ENCODE measurements around the gene ACTL8.

Gene ACTL8

DNA sequence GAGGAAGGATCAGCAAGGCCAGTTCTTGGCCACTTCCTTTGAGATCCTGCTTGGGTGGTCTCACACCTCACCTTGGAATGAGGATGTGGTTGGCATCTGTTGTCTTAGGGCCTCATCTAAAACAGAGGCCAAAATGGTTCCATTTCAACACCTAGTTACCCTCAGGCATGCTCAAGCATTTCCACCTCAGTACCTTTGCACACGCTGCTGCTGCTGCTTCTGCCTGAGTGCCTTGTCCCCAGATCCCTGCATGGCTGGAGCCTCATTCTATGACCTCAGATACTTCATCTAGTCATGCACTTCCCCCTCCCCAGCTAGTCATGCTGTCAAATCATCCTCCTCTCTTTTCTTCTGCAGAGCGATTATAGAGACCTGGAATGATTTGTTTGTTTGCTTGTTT, 86.8 kb downstream of the ACTL8 start:
- no peak overlapping the region for H3K4me3 ChIP-seq (ENCODE audit: low read depth, low read length)
- in situ Hi-C loops (cut with HindIII; ENCODE audit: low sequenced_read_pairs), result no loop called here
- TF ChIP-seq, protein P1, sequence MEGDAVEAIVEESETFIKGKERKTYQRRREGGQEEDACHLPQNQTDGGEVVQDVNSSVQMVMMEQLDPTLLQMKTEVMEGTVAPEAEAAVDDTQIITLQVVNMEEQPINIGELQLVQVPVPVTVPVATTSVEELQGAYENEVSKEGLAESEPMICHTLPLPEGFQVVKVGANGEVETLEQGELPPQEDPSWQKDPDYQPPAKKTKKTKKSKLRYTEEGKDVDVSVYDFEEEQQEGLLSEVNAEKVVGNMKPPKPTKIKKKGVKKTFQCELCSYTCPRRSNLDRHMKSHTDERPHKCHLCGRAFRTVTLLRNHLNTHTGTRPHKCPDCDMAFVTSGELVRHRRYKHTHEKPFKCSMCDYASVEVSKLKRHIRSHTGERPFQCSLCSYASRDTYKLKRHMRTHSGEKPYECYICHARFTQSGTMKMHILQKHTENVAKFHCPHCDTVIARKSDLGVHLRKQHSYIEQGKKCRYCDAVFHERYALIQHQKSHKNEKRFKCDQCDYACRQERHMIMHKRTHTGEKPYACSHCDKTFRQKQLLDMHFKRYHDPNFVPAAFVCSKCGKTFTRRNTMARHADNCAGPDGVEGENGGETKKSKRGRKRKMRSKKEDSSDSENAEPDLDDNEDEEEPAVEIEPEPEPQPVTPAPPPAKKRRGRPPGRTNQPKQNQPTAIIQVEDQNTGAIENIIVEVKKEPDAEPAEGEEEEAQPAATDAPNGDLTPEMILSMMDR (IDR thresholded peaks at IDR 0.05; ENCODE audit: low read depth, low read length), result no peak
- no peak for DNase-seq (ENCODE audit: low read depth, low spot score)

DNA sequence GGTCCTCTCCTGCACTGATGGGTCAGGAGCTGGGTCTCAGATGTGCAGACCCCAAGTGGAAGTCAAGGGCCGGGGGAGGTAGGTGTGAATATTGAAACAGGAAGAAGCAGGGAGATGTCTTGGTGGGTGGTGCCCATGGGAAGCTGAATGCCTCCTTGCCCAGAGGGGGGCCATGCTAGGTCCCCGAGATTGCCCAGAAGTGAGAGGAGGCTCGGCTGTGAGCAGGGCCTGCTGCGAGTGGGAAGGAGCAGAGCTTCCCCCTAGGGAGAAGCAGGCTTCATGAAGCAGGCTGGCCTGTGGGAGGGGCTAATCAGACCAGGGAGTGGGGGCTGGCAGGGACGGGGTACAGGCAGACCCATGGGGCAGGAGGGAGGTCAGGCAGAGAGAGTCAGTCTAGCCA, 87.6 kb downstream of the ACTL8 start:
- in situ Hi-C loops (cut with HindIII; ENCODE audit: low sequenced_read_pairs), result no loop called here
- DNase-seq (ENCODE audit: low read depth, low spot score), result no peak
- TF ChIP-seq, protein P1 (IDR thresholded peaks at IDR 0.05; ENCODE audit: low read depth, low read length), result no peak
- H3K4me3 ChIP-seq (ENCODE audit: low read depth, low read length), result no peak overlapping the region

DNA sequence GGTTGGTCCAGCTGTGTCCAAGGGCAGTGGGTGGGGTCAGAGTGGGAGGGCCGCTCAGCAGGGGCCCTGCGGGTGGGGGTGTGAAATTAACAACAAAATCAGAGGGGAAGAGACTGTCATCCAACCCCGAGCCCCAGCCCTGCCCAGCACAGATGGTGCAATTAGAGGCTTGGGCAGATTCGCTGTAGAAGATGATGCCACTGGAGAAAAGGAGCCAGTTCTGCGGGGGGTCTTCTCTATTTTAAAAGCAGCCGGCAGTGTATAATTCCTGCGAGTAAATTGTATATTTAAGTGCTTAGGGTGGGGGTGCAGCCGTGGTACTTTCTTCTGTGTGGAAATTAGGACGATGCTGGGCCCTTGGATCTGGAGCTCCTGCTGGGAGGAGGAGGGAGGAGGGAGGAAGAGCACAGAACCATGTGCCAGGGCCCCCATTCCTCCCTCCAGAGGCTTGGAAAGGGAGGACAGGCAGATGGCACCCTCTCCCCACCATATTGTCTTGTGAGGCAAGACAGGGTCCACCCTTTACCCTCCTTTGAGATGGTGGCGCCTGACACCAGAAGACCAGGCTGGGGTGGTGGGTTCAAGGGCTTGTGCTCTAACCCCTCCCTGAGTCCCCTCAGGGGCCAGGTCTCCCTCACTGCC, 89.2 kb downstream of the ACTL8 start:
- H3K4me3 ChIP-seq (ENCODE audit: low read depth, low read length), result no peak overlapping the region
- DNase-seq (ENCODE audit: low read depth, low spot score), result no peak
- TF ChIP-seq, protein P1 (IDR thresholded peaks at IDR 0.05; ENCODE audit: low read depth, low read length), result no peak
- in situ Hi-C loops (cut with HindIII; ENCODE audit: low sequenced_read_pairs), result no loop called here

DNA sequence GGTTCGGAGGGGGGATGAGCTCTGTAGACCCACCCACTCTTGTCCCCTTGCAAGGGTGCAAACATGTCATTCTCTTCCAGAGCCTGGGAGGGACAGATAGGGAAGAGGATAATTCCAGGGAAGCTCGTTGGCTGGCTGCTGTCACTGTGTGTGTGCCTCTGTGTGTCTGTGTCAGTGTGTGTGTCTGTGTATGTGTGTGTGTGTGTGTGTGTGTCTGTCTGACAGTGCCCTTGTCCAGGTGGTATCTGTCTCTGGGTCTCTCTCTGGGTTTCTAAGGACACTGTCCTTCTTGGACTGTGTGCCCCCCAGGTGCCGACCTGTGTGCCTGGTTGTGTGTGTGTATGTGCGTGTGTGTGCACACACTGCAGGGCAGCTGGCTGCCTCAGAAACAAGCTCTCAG, 90.5 kb downstream of the ACTL8 start:
- in situ Hi-C loops (cut with HindIII; ENCODE audit: low sequenced_read_pairs), result no loop called here
- TF ChIP-seq, protein P1 (IDR thresholded peaks at IDR 0.05; ENCODE audit: low read depth, low read length), result no peak
- H3K4me3 ChIP-seq (ENCODE audit: low read depth, low read length), result no peak overlapping the region
- DNase-seq (ENCODE audit: low read depth, low spot score), result no peak

DNA sequence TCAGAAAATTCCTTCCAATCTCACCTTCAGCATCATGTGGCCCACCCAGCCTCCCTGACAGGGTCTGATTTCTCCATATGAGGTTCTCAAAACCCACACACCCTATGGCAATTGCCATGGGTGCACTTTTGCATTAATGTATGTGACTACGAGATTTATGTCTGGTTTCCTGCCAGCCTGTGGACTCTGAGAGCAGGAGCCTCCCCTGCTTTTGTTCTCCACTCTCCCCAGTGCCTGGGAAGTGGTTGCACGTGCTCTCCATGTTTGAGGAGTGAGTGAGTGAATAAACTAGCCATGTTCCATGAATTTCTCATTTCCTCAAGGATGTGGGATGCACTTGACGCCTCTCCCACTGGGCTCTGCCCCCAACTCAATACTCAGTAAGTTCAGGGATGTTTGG, 91.2 kb downstream of the ACTL8 start:
- DNase-seq (ENCODE audit: low read depth, low spot score), result no peak
- TF ChIP-seq, protein P1 (IDR thresholded peaks at IDR 0.05; ENCODE audit: low read depth, low read length), result no peak
- in situ Hi-C loops (cut with HindIII; ENCODE audit: low sequenced_read_pairs), result no loop called here
- no peak overlapping the region for H3K4me3 ChIP-seq (ENCODE audit: low read depth, low read length)

DNA sequence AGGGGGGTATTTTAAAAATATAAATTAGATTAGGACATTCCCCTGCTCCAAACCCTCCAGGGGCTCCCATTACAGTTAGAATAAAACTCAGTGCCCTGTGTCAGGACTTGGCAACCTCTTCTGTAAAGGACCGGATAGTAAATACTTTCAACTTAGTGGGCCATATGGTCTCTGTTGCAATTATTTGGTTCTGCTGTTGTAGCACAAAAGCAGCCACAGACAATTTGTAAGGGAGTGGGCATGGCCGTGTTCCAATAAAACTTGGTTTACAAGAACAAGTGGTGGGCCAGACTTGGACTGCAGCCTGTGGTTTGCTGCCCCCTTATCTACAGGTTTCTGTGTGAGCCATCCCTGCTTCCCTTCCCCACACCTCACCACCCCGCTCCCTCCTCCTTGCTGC, 92.0 kb downstream of the ACTL8 start:
- H3K4me3 ChIP-seq (ENCODE audit: low read depth, low read length), result no peak overlapping the region
- no peak for DNase-seq (ENCODE audit: low read depth, low spot score)
- TF ChIP-seq, protein P1 (IDR thresholded peaks at IDR 0.05; ENCODE audit: low read depth, low read length), result no peak
- in situ Hi-C loops (cut with HindIII; ENCODE audit: low sequenced_read_pairs), result no loop called here
